SIG-M5 (cell line): ENCODE data around the gene IFIH1.

Experiments used
- DNase-seq: peaks from one replicate; lab custom pipeline; 2025; lab: John Stamatoyannopoulos, UW

IFIH1 gene

GRCh38 chr2:162257425-162257824 lies 61.1 kb downstream of the IFIH1 start:
- no peak for DNase-seq

DNA sequence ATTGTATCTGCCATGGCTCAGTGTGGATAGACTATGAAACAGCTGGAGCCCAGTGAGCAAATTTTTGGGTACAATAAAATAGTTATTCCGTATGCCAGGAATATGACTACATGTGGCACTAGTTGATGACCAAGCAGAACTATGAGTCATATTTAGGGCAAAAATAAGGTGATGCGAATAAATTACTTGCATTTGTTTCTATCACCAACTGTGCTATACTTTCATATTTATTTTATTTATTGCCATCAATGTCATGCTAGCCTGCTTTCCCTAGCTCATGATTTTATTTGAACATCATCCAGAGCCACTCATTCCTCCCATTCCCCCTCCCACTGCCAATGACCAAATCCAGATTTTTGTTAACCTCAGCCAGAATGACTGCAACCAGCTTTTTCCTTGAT lies 61.9 kb downstream of the IFIH1 start:
- DNase-seq = no peak

- no peak for DNase-seq
Measured at GRCh38 chr2:162254236-162254871, 64.1 kb downstream of the IFIH1 start.

GRCh38 chr2:162253435-162253834 lies 65.0 kb downstream of the IFIH1 start:
- no peak for DNase-seq

- DNase-seq = no peak
Measured at GRCh38 chr2:162252153-162252552, 66.3 kb downstream of the IFIH1 start.

DNA sequence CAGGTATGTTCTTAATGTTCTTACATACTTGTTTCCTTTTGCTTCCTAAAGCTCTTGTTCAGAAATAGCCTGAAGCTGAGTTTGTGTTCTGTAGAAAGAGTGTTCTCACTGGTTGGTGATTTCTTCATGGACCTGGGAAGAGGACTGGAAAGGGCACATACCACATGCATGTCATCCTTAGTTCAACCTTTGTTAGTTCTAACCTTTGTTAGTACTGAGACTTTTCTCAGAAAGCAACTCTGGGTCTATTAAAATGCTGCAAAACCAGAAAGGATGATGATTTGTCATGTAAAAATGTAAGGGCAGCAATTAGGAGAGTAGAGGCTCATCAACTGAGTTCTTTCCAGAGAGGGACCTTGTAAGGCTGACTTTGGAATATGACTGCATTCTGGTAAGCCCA lies 72.7 kb downstream of the IFIH1 start:
- no peak for DNase-seq

- no peak for DNase-seq
Measured at GRCh38 chr2:162245061-162245460, 73.4 kb downstream of the IFIH1 start.

DNA sequence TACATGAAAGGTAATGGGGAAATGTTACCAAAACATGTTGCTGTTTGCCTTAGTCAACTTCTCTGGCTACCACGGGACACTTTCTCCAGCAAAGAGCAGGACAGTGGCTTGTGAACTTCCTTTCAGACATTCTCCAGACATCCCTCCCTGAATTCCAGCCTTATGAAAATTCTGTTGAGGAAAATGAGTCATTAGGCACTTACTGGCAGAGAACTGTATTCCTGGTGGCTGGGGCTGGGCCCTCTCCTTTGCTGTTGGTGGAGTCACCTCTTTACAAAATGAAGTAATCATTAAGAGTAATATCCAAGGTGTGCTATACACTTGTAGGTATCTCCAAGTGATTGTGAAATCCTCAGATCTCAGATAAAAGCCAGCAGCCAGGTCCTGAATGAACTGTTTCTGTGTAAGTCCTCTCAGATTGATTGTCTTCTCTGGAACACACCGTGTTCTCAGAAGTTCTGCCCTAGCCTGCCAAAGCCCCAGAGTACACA lies 73.9 kb downstream of the IFIH1 start:
- DNase-seq = no peak

DNA sequence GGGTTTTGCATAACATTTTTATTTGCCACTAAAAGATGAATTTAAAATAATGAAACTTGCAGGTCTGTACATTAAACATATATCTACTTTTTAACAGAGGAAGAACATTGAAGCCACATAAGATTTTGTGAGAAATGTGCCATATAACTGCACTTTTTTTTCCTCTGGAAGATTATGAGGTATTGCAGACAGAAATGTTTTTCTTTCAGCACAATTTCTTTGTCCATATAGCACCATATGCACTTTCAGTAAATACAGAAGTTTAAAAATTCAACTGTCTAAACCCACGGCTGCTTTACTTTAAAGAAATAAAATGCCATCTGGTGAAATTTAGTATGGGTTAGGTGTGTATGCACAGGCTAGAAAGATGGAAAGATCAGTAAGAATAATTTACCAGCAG lies 74.8 kb downstream of the IFIH1 start:
- DNase-seq = no peak

GRCh38 chr2:162243294-162243693 lies 75.2 kb downstream of the IFIH1 start, which contains the start of gene FAP:
FAP (minus strand) TSS chr2:162243445; CDS start chr2:162243327, 118 bp downstream.
- no peak for DNase-seq

DNA sequence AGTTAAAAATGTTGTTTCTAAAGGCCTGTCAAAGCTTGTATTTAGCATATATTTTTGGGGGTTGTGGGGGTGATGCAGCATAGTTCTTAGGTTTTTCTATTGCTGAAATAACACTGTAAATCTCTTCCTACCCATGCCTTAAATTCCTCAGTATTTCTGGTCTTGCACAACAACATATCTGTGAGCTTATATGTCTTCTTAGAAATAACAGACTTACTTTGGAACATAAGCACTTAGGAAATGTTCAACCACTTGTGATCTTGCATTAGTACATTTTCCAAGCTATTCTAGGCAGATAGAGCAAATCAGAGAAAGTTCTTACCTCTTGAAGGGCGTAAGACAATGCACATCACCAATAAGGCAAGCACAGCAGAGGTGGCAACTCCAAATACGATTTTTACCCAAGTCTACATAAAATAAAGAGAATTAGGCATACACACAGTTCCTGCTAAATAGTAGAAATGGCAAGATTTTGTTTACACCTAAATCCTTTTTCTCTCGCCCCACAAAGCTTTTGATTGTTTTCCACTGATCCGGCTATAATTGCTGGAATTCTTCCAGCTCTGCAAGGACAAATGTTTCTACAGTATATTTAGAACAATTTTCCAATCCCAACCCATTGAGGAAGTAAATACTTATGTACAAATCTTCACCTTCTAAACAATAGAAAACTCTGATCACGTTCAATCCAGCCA lies 75.8 kb downstream of the IFIH1 start:
- DNase-seq = no peak

- no peak for DNase-seq
Measured at GRCh38 chr2:162241571-162241970, 76.9 kb downstream of the IFIH1 start.

DNA sequence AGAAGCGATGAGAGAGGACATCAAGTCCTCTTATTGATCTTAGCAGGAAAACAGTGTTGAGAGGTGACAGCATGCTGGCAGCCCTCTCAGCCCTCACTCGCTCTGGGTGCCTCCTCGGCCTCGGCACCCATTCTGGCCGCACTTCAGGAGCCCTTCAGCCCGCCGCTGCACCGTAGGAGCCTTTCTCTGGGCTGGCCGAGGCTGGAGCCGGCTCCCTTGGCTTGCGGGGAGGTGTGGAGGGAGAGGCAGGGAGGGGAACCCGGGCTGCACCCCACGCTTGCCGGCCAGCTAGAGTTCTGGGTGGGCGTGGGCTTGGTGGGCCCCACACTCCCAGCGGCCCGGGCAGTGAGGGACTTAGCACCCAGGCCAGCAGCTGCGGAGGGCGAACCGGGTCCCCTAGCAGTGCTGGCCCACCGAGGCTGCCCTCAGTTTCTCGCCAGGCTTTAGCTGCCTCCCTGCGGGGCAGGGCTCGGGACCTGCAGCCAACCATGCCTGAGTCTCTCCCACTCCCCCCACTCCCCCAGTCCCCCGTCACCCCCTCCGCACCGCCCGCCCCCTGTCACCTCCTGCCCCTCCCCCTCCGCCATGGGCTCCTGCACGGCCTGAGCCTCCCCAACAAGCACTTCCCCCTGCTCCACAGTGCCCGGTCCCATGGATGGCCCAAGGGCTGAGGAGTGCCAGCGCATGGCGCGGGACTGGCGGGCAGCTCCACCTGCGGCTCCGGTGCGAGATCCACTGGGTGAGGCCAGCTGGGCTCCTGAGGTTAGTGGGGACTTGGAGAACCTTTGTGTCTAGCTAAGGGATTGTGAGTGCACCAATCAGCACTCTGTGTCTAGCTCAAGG lies 83.6 kb downstream of the IFIH1 start:
- no peak for DNase-seq

DNA sequence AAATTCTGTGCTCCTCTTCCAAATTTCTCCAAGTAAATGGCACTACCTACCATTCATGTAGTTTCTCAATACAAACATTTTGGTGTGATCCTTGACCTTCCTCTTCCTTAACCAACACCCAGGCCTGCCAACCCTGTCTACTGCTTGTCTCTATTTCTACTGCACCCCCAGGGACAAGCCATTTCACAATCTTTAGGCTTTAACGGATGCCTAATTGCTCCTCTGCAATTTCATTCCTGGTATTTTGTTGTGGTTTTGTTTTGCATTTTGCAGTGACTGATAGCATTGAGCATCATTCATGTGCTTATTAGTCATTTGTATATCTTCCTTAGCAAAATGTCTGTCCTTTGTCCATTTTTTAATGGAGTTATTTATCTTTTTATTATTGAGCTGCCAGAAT lies 85.3 kb downstream of the IFIH1 start:
- DNase-seq = no peak

DNA sequence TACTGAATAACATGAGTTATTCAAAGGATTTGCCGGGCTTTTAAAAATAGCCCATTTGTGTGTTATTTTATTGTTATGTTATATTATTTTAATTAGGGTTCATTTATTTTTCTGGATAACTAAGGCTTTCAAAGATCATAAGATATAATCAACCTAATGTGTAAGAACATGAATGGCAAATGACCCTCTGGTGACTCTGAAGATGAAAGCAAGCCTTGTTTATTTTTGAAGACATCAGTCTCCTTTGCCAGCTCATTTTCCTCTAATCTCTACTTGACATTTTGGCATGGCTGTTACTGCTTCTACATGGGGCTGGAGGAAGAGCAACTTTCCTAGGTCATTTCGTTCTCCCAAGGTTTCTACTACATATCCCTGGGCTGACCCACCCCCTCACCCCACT lies 85.8 kb downstream of the IFIH1 start:
- no peak for DNase-seq

GRCh38 chr2:162232027-162232426 lies 86.5 kb downstream of the IFIH1 start:
- DNase-seq = no peak

GRCh38 chr2:162230761-162231160 lies 87.7 kb downstream of the IFIH1 start:
- no peak for DNase-seq

- DNase-seq = no peak
Measured at GRCh38 chr2:162226836-162227235, 91.6 kb downstream of the IFIH1 start.

- DNase-seq = no peak
Measured at GRCh38 chr2:162221064-162221463, 97.4 kb downstream of the IFIH1 start.

GRCh38 chr2:162220368-162220767 lies 98.1 kb downstream of the IFIH1 start:
- no peak for DNase-seq

GRCh38 chr2:162219426-162219825 lies 99.1 kb downstream of the IFIH1 start:
- DNase-seq = no peak

DNA sequence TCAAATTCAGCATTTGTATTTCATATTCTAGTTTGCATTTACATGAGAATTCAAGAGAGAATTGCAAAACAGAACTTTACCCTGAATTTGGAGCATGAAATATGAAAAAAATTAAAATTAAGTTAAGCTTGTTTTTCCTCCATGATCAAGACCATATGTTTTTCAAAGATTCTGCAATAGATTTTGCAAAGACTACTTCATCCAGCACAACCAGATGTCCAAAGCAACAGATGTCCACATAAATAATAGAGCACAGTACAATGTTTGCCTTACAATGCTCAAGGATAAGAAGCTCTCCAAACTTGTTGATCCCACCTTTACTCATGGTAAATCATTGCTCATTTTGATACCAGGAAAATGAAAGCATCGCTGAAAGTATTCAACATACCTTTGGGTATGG lies 100.9 kb downstream of the IFIH1 start:
- no peak for DNase-seq
